ENCODE data around the gene USP34. TPM values are rescaled to one million over a fixed set of nuclear protein-coding genes. Genes with fewer than 3 reads are reported as not detected.

Gene USP34
- total and polyA plus RNA-seq, 2 of the 8 experiments (the other 6 are each of a cell fraction or from before 2014, with no cell fraction given): 56.7 to 91.7 TPM

GRCh38 chr2:61144697-61145268 lies 326.1 kb downstream of the USP34 start:
- no peaks in the 10 kb centered on the region for H3K79me2 ChIP-seq (ENCODE audit: control insufficient read depth in 1 of 2, insufficient read depth in 2 of 2, low read length in 2 of 2)
- H3K27ac ChIP-seq (ENCODE audit: low read depth, low read length): no peak overlapping the region
- H3K27me3 ChIP-seq (replicated peaks in 1 of 4; ENCODE audit: control insufficient read depth in 3 of 4, extremely low read depth in 1 of 4, insufficient read depth in 3 of 4, low read length in 3 of 4): no peaks in the 10 kb centered on the region
- no peak overlapping the region for H2BK120ac ChIP-seq (replicated peaks; ENCODE audit: low read depth, low read length)
- no peaks in the 10 kb centered on the region; a peak in 1 of 4 replicates for H3K9me3 ChIP-seq (ENCODE audit: insufficient read depth in 2 of 2, low read depth in 1 of 2, low read length in 1 of 2)
- no peak overlapping the region for H3K4ac ChIP-seq (replicated peaks; ENCODE audit: insufficient read length, low read depth, low read length)
- FAIRE-seq: peak; percentile 70
- no peak overlapping the region for H2BK12ac ChIP-seq (ENCODE audit: low read depth, low read length)
- H4K20me1 ChIP-seq (replicated peaks in 1 of 2; ENCODE audit: control insufficient read depth in 1 of 2, insufficient read depth in 2 of 2, low read length in 2 of 2): no peaks in the 10 kb centered on the region
- H2BK15ac ChIP-seq (ENCODE audit: low read length): no peak overlapping the region
- no peaks in the 10 kb centered on the region for H3K4me1 ChIP-seq (replicated peaks in 1 of 4; ENCODE audit: control insufficient read depth in 3 of 4, insufficient read depth in 4 of 4, low read length in 3 of 4)
- H4K5ac ChIP-seq (ENCODE audit: insufficient read length, low read depth, low read length): peak overlapping the region; percentile 75
- H3K79me1 ChIP-seq (ENCODE audit: low read depth, low read length): no peaks in the 10 kb centered on the region
- no peaks in the 10 kb centered on the region for H3K23me2 ChIP-seq (ENCODE audit: low read depth, low read length)
- H2BK20ac ChIP-seq (ENCODE audit: low read length): no peak overlapping the region
- H3K36me3 ChIP-seq (ENCODE audit: control insufficient read depth in 2 of 4, insufficient read depth in 4 of 4, low read length in 3 of 4): peaks cover 0 to 10% (median 0%) of the 10 kb centered on the region in 4 experiments; a peak in 1 of 8 replicates
- CTCF ChIA-PET (ENCODE audit: partially characterized antibody): interaction anchor here (2.0 kb wide), 1 partner anchor 9 kb away, joined by 6 read pairs; no protein-coding TSS in a partner anchor
- H3K14ac ChIP-seq (ENCODE audit: insufficient read length): no peak overlapping the region
- H3K18ac ChIP-seq (ENCODE audit: extremely low read depth, low read length): no peak overlapping the region; the same call in 1 of the 2 replicates
- H3K23ac ChIP-seq (ENCODE audit: insufficient read length): no peak overlapping the region
- POLR2A ChIA-PET (ENCODE audit: partially characterized antibody): interaction anchor here (0.6 to 2.4 kb wide), 5 partner anchors 10 to 127 kb away, joined by 3 to 13 read pairs (median 4); partner anchors contain the start of genes C2orf74, PEX13 and PUS10
- H3K9ac ChIP-seq (replicated peaks in 1 of 4; ENCODE audit: extremely low read depth in 1 of 4, low read depth in 3 of 4, low read length in 3 of 4): peak overlapping the region in 1 of 4 experiments; percentile 74; a peak in 1 of 7 replicates
- H2BK5ac ChIP-seq (ENCODE audit: low read depth, low read length): no peak overlapping the region
- no peak overlapping the region for H2AK5ac ChIP-seq (ENCODE audit: low read depth, low read length)
- DNase-seq (ENCODE audit: low read depth in 1 of 2, low spot score in 2 of 2): peak; percentile 83 to 95
- H3K4me3 ChIP-seq (ENCODE audit: extremely low read depth in 1 of 4, insufficient read depth in 2 of 4, low read depth in 3 of 4, low read length in 4 of 4): peak overlapping the region; percentile 26 to 74 (median 42); a peak in 7 of 8 replicates
- 34% methylated on average over 31 of the region's 31 CpGs; no CpG with 5 or more reads in 1 of the 2 experiments for WGBS, 2 experiments (ENCODE audit: extremely low coverage in 1 of 2, insufficient coverage in 1 of 2, insufficient read length in 1 of 2, insufficient replicate concordance in 2 of 2, low coverage in 1 of 2, low lambda C conversion rate in 2 of 2, missing lambda C conversion rate in 1 of 2)
- H3K4me2 ChIP-seq (ENCODE audit: insufficient read depth in 1 of 2, low read depth in 2 of 2, low read length in 2 of 2): peak overlapping the region; percentile 54 to 67
- H2AFZ ChIP-seq (ENCODE audit: low read length): no peak overlapping the region
- H4K8ac ChIP-seq (ENCODE audit: extremely low read depth, insufficient read depth, low read length): 0 out of 2 replicates have a peak overlapping the region, but pooled peaks have one; percentile 0
- H4K91ac ChIP-seq (replicated peaks; ENCODE audit: insufficient read length, low read length): no peak overlapping the region
- no peak overlapping the region for H3K56ac ChIP-seq (replicated peaks; ENCODE audit: insufficient read length, low read depth, low read length)
- no peak for TF ChIP-seq TAF7 (optimal IDR thresholded peaks at IDR 0.05; ENCODE audit: borderline replicate concordance, low read depth, low read length)
- no peak for TF ChIP-seq SP1 (IDR thresholded peaks at IDR 0.05; ENCODE audit: low read depth, low read length)
- no peak for TF ChIP-seq SIN3A (conservative IDR thresholded peaks at IDR 0.05 in 1 of 2, IDR thresholded peaks at IDR 0.05 in 1 of 2; ENCODE audit: low read depth in 1 of 2, low read length in 2 of 2)
- no peak for TF ChIP-seq BACH1 (IDR thresholded peaks at IDR 0.05; ENCODE audit: low read length)
- TF ChIP-seq SAP30 (IDR thresholded peaks at IDR 0.05; ENCODE audit: insufficient read depth, insufficient replicate concordance, low read length): no peak
- TF ChIP-seq POLR2AphosphoS5 (IDR thresholded peaks at IDR 0.05; ENCODE audit: low read depth, low read length): peak; percentile 73; the same call in 1 of the 2 replicates
- no peak for TF ChIP-seq JUN (IDR thresholded peaks at IDR 0.05; ENCODE audit: low read depth, low read length)
- peak; percentile 91 for TF ChIP-seq NRF1 (IDR thresholded peaks at IDR 0.05; ENCODE audit: low read depth, low read length)
- no peak for TF ChIP-seq MAX (IDR thresholded peaks at IDR 0.05)
- 0 out of 2 replicates have a peak, but pooled peaks have one; percentile 55 for TF ChIP-seq TAF1 (IDR thresholded peaks at IDR 0.05; ENCODE audit: low read depth, low read length)
- TF ChIP-seq POLR2A (IDR thresholded peaks at IDR 0.05; ENCODE audit: control extremely low read depth in 1 of 2, low read depth in 2 of 2, low read length in 2 of 2): peak in 1 of 2 experiments; percentile 64; a peak in 2 of 3 replicates

All from H1 (cell line).